GM12878 (cell line): ENCODE measurements around the gene CFAP47. TPM values are rescaled to one million over a fixed set of nuclear protein-coding genes. Genes with fewer than 3 reads are reported as not detected.

Experiments used
- ATAC-seq: fragments of 200-7000 bp; cut with Tn5 transposase; 3 replicates; pipeline ENCODE4 v1.9.1; 2020; ENCODE audit warnings: mild to moderate bottlenecking, moderate library complexity
- BruUV-seq: library from RNA; stranded (reverse); fragments of 400-500 nt; replicated peaks from 2 replicates; lab custom pipeline; 2021; lab: Mats Ljungman, UMichigan
- CTCF ChIA-PET: fragments of 300-600 bp; sonication (Branson Sonifier 250); formaldehyde crosslinking; extraction: SDS; loops from one replicate; lab custom pipeline; 2021; ENCODE audit warnings: inconsistent platforms; lab: Yijun Ruan, JAX
- POLR2A ChIA-PET: fragments of 350-600 bp; formaldehyde crosslinking; extraction: SDS; loops from one replicate; lab custom pipeline; 2021; ENCODE audit warnings: inconsistent platforms; lab: Charles Lee
- RAD21 ChIA-PET: fragments of 300-600 bp; sonication (Branson Sonifier 250); formaldehyde crosslinking; loops from one replicate; lab custom pipeline; 2023; ENCODE audit warnings: antibody characterized with exemption; ENCODE audit not compliant: unreplicated experiment; lab: Charles Lee
- SMC1A ChIA-PET: fragments of 300-600 bp; sonication (Branson Sonifier 250); formaldehyde crosslinking; loops from one replicate; lab custom pipeline; 2023; ENCODE audit not compliant: unreplicated experiment, uncharacterized antibody; lab: Charles Lee
- DNase-seq: peaks from one replicate; pipeline ENCODE4 v3.0.0-alpha.2; 2011; ENCODE audit warnings: low read depth, low spot score
- FAIRE-seq: peaks from 3 replicates; lab custom pipeline; 2011; peaks lifted over from hg19 to GRCh38; lab: Jason Lieb, UNC
- H2AFZ ChIP-seq: 2 replicates; pipeline ENCODE4 v1.6.0; 2011; ENCODE audit warnings: low read depth, low read length, control low read depth; ENCODE audit not compliant: control insufficient read depth
- H3K27ac ChIP-seq: 2 replicates; pipeline ENCODE4 v1.5.1; 2011; ENCODE audit warnings: control low read depth; ENCODE audit not compliant: control insufficient read depth, insufficient read depth
- H3K27me3 ChIP-seq, 2 experiments: replicated peaks in 1 of 2; 2 replicates each; pipeline versions ENCODE4 v1.6.0 to v1.6.1; 2011; ENCODE audit warnings: low read length in 1 of 2; ENCODE audit not compliant: control insufficient read depth in 2 of 2, insufficient read depth in 2 of 2
- H3K36me3 ChIP-seq, 2 experiments: 2 replicates each; pipeline ENCODE4 v1.5.1; 2011; ENCODE audit warnings: low read length in 1 of 2; ENCODE audit not compliant: control insufficient read depth in 2 of 2, insufficient read depth in 2 of 2
- H3K4me1 ChIP-seq: 2 replicates; pipeline ENCODE4 v1.6.1; 2011; ENCODE audit warnings: mild to moderate bottlenecking, low read length, moderate library complexity, mixed read lengths; ENCODE audit not compliant: control insufficient read depth, insufficient read depth
- H3K4me2 ChIP-seq: 2 replicates; pipeline ENCODE4 v1.6.0; 2011; ENCODE audit warnings: control low read depth; ENCODE audit not compliant: control insufficient read depth, insufficient read depth
- H3K4me3 ChIP-seq: fragments of 200-600 bp; sonication (generic); 2 replicates; pipeline ENCODE4 v1.5.1; 2016
- H3K79me2 ChIP-seq: 2 replicates; pipeline ENCODE4 v1.6.0; 2011; ENCODE audit warnings: low read length; ENCODE audit not compliant: control insufficient read depth, insufficient read depth
- H3K9ac ChIP-seq: 2 replicates; pipeline ENCODE4 v1.8.0; 2011; ENCODE audit warnings: low read length, control low read depth, mixed read lengths; ENCODE audit not compliant: control insufficient read depth, insufficient read depth
- H3K9me3 ChIP-seq: replicated peaks from 3 replicates; pipeline ENCODE4 v1.5.1; 2011; ENCODE audit warnings: mild to moderate bottlenecking, low read length; ENCODE audit not compliant: control insufficient read depth, insufficient read depth
- H4K20me1 ChIP-seq: 2 replicates; pipeline ENCODE4 v1.6.0; 2011; ENCODE audit not compliant: control insufficient read depth, insufficient read depth
- HDAC6 ChIP-seq: fragments of 200-600 bp; sonication (generic); IDR thresholded peaks from one replicate; pipeline ENCODE4 v1.8.0; 2017; ENCODE audit warnings: antibody characterized with exemption; ENCODE audit not compliant: unreplicated experiment
- IRF4 ChIP-seq: IDR thresholded peaks from 2 replicates; pipeline ENCODE4 v1.6.1; 2011; ENCODE audit warnings: low read depth, low read length
- MTA3 ChIP-seq: IDR thresholded peaks from 2 replicates; pipeline ENCODE4 v1.6.1; 2012; ENCODE audit warnings: low read length, inconsistent platforms, borderline replicate concordance
- NFIC ChIP-seq: IDR thresholded peaks from 2 replicates; pipeline ENCODE4 v1.6.1; 2012; ENCODE audit warnings: low read depth, mild to moderate bottlenecking, inconsistent platforms, low read length, moderate library complexity
- POLR2AphosphoS2 ChIP-seq: IDR thresholded peaks from 2 replicates; pipeline ENCODE4 v1.6.1; 2011; ENCODE audit warnings: low read depth, mild to moderate bottlenecking, low read length, improper control_type of control experiment, moderate library complexity
- RFX5 ChIP-seq: IDR thresholded peaks from 2 replicates; pipeline ENCODE4 v1.6.1; 2011; ENCODE audit warnings: low read depth, low read length, improper control_type of control experiment
- ZNF274 ChIP-seq: IDR thresholded peaks from one replicate; pipeline ENCODE4 v1.8.0; 2011; ENCODE audit not compliant: insufficient read length, insufficient read depth
- ZNF622 ChIP-seq: fragments of 450-650 bp; IDR thresholded peaks from 2 replicates; pipeline ENCODE4 v1.6.1; 2017; ENCODE audit warnings: mild to moderate bottlenecking, inconsistent platforms
- in situ Hi-C: fragments of 300-500 bp; cut with MboI; formaldehyde crosslinking; loops from 9 replicates; pipeline ENCODE4 v1.14.3; 2018; ENCODE audit warnings: mixed read lengths
- intact Hi-C: fragments of 100-400 bp; cut with micrococcal nuclease; formaldehyde crosslinking; loops from one replicate; pipeline ENCODE4 v1.14.2; 2022; ENCODE audit not compliant: unreplicated experiment
- polyA plus RNA-seq, 11 experiments: library from polyadenylated mRNA; depleted of rRNA in 4 of 11; unstranded in 6 of 11; stranded (reverse) in 5 of 11; fragments of >200 nt; fragmentation: Nextera tagmentation in 4 of 11; fragmentation: Illumina TruSeq in 1 of 11; extraction: Ambion mirVana in 4 of 11; extraction: Trizol in 1 of 11; gene quantifications; 1 replicate in 1 of 11; 2 replicates in 10 of 11; pipeline versions ENCODE4 v1.2.1 to v1.2.3, GENCODE V29; 2011 to 2016; ENCODE audit warnings: inconsistent platforms in 2 of 11, missing spikeins in 2 of 11, low read depth in 1 of 11
- total RNA-seq, 4 experiments: library from RNA; depleted of rRNA in 3 of 4; stranded (reverse); fragments of >200 nt in 3 of 4; fragmentation: Illumina TruSeq in 1 of 4; extraction: Trizol in 1 of 4; gene quantifications; 2 replicates each; pipeline versions ENCODE4 v1.2.1 to v1.2.3, GENCODE V29; 2013 to 2021
- TF ChIP-seq, protein P1 (sequence below): fragments of 450-650 bp; IDR thresholded peaks from 2 replicates; pipeline ENCODE4 v1.6.1; 2017; ENCODE audit warnings: low read depth, mild to moderate bottlenecking, moderate library complexity
- TF ChIP-seq, protein P2 (sequence below): fragments of 450-650 bp; IDR thresholded peaks from 2 replicates; pipeline ENCODE4 v1.6.1; 2016; ENCODE audit warnings: mild to moderate bottlenecking
- TF ChIP-seq, protein P3 (sequence below): fragments of 450-650 bp; IDR thresholded peaks from 2 replicates; pipeline ENCODE4 v1.6.1; 2017; ENCODE audit warnings: mild to moderate bottlenecking, low read depth, inconsistent platforms; ENCODE audit not compliant: poor library complexity, severe bottlenecking

Gene CFAP47
- total and polyA plus RNA-seq, 10 of the 15 experiments (the other 5 are each of a cell fraction or from before 2014, with no cell fraction given): 0.02 to 0.88 (median 0.06) TPM; not detected in 3

DNA sequence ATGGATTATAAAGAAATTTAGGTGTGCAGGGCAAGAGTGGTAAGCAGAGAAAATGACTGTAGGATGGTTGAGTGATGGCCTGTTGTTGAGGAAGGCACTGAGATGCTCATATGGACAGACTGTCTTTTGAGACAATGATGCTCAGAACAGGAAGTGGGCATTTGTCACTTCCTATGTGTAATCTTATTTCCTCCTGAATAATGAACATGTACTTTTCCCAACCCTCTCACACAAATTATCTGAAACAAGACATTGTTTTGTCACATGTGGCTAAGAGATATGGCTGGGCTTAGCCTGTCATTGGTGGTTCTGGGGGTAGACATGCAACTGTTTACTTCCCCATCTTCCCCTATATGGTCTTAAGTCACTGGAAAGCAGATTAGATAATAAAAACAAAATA lies 240.5 kb downstream of the CFAP47 start:
- H3K4me1 ChIP-seq: no peaks in the 10 kb centered on the region
- BruUV-seq: no TSS peak
- no peaks in the 10 kb centered on the region for H4K20me1 ChIP-seq
- H3K4me2 ChIP-seq: no peak overlapping the region
- no peak overlapping the region for H3K27ac ChIP-seq
- SMC1A ChIA-PET: no interaction called here
- CTCF ChIA-PET: no interaction called here
- H3K36me3 ChIP-seq: no peaks in the 10 kb centered on the region
- no peak overlapping the region for H2AFZ ChIP-seq
- TF ChIP-seq, protein P1, sequence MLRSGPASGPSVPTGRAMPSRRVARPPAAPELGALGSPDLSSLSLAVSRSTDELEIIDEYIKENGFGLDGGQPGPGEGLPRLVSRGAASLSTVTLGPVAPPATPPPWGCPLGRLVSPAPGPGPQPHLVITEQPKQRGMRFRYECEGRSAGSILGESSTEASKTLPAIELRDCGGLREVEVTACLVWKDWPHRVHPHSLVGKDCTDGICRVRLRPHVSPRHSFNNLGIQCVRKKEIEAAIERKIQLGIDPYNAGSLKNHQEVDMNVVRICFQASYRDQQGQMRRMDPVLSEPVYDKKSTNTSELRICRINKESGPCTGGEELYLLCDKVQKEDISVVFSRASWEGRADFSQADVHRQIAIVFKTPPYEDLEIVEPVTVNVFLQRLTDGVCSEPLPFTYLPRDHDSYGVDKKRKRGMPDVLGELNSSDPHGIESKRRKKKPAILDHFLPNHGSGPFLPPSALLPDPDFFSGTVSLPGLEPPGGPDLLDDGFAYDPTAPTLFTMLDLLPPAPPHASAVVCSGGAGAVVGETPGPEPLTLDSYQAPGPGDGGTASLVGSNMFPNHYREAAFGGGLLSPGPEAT: no peak
- TF ChIP-seq IRF4 (no peak), RFX5 (no peak), MTA3 (no peak), ZNF274 (no peak), ZNF622 (no peak), POLR2AphosphoS2 (no peak), NFIC (no peak), HDAC6 (no peak)
- TF ChIP-seq, protein P2, sequence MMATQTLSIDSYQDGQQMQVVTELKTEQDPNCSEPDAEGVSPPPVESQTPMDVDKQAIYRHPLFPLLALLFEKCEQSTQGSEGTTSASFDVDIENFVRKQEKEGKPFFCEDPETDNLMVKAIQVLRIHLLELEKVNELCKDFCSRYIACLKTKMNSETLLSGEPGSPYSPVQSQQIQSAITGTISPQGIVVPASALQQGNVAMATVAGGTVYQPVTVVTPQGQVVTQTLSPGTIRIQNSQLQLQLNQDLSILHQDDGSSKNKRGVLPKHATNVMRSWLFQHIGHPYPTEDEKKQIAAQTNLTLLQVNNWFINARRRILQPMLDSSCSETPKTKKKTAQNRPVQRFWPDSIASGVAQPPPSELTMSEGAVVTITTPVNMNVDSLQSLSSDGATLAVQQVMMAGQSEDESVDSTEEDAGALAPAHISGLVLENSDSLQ: no peak
- TF ChIP-seq, protein P3, sequence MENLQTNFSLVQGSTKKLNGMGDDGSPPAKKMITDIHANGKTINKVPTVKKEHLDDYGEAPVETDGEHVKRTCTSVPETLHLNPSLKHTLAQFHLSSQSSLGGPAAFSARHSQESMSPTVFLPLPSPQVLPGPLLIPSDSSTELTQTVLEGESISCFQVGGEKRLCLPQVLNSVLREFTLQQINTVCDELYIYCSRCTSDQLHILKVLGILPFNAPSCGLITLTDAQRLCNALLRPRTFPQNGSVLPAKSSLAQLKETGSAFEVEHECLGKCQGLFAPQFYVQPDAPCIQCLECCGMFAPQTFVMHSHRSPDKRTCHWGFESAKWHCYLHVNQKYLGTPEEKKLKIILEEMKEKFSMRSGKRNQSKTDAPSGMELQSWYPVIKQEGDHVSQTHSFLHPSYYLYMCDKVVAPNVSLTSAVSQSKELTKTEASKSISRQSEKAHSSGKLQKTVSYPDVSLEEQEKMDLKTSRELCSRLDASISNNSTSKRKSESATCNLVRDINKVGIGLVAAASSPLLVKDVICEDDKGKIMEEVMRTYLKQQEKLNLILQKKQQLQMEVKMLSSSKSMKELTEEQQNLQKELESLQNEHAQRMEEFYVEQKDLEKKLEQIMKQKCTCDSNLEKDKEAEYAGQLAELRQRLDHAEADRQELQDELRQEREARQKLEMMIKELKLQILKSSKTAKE: no peak
- no peak overlapping the region for H3K4me3 ChIP-seq
- POLR2A ChIA-PET: no interaction called here
- ATAC-seq (no peak), FAIRE-seq (no peak), DNase-seq (no peak)
- in situ Hi-C loops (no loop called here), intact Hi-C loops (no loop called here)
- RAD21 ChIA-PET: no interaction called here
- no peaks in the 10 kb centered on the region for H3K9me3 ChIP-seq
- H3K79me2 ChIP-seq: no peaks in the 10 kb centered on the region
- no peak overlapping the region for H3K9ac ChIP-seq
- H3K27me3 ChIP-seq: no peaks in the 10 kb centered on the region
